Hematopoietic multipotent progenitor cell treated with erythropoietin and hydrocortisone succinate and interleukin-3 and kit ligand, for 17 days (in vitro differentiated cells): ENCODE data around the gene GRID1.

Source experiments
- DNase-seq: peaks from one replicate; pipeline ENCODE4 v3.0.0-alpha.2; 2015; ENCODE audit warnings: low spot score

Gene GRID1

DNA sequence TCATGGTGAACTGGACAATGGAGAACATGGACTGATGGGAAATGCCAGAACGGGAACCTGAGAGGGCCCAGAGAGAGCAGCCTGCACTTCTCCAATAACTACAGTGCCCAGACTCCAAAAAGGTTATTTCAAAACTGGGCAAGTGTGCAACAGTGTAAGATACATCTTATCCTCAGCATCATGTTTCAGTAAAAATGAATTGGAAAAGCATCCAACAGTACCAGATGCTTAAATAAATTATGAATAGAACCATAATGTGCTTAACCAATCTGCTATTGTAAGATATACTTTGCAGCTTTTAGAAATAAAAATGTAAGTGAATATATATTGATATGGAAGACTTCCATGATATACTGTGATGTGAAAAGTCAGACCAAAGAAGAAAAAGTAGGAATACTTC, 303.3 kb downstream of the GRID1 start:
- no peak for DNase-seq

DNA sequence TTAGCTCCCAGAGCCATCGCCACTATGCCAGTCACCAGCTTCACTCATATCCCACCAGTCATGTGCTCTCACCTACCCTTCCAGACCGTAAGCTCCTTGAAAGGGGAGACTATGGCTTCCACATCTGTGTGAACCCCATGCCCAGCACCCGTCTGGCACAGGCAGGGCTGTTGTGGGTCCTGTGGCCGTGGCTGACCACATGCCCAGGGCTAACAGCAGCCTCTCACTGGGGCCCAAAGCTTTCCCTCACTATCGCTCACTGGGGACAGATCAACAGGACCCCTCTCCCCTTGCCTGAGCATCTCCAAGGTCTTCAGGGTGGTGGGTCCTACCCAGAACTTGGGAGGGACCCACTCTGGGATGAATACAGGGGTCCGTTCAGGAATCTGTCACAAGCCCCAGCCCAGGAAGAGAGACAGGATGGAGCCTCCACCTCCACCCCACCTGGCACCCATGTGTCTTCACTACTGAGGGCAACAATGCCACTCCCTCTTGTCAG, 303.9 kb downstream of the GRID1 start:
- no peak for DNase-seq

DNA sequence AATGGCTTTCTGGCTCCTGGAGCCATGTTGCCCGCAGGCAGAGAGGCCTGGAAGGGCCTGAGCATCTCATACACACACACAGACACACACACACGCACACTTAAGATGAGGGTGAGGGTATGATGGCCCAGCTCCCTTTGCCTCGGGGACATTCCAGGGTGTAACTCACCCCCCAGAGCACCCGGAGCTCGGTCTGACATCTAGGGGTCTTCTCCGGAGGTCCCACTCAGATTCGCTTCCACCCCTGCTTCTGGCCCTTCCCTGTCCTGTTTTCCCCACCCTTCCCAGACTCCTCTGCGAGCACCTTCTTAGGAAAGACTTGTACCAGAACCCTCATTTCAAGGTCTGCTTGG, 304.4 kb downstream of the GRID1 start:
- DNase-seq: no peak

DNA sequence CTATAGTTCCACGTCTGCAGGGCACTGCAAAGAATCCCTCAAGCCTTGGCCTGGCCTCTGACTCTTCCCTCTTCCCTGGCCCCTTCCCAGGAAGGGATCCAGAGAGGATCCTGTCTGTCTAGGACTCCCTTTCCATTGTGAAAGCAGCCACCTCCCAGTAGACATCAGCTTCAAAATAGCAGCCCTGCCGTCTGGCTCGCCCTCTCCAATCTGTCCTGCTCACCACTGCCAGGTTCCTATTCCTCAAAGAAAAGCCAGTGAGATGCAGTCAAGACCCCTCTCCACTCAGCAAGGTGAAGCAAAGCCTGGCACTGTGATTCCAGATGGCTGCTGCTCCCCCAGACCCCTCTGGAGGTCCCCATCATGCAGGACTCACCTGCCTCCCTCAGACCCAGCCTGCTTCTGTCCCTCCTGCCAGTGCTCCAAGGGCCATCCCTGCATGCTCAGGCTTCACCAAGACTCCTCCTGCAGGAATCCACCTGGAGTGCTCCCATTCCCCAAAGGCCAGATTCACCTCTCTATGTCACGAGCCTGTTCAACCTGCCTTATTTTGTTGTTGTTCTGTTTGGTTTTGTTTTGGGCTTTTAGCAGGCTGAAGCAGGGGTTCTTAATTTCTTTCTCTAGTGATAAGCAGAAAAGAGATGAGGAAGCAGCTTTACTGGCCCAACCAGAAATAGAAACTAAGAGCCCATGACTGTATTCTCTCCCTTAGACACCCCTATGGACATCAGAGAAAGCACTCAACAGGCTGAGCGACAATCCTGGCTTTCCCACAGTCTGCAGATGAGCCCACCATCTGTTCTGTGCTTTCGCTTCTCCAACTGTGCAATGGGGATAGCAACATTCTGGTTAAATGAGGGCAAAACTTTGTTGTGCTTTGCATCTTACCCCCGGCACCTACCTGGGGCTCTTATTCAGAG, 305.1 kb downstream of the GRID1 start:
- DNase-seq: no peak

DNA sequence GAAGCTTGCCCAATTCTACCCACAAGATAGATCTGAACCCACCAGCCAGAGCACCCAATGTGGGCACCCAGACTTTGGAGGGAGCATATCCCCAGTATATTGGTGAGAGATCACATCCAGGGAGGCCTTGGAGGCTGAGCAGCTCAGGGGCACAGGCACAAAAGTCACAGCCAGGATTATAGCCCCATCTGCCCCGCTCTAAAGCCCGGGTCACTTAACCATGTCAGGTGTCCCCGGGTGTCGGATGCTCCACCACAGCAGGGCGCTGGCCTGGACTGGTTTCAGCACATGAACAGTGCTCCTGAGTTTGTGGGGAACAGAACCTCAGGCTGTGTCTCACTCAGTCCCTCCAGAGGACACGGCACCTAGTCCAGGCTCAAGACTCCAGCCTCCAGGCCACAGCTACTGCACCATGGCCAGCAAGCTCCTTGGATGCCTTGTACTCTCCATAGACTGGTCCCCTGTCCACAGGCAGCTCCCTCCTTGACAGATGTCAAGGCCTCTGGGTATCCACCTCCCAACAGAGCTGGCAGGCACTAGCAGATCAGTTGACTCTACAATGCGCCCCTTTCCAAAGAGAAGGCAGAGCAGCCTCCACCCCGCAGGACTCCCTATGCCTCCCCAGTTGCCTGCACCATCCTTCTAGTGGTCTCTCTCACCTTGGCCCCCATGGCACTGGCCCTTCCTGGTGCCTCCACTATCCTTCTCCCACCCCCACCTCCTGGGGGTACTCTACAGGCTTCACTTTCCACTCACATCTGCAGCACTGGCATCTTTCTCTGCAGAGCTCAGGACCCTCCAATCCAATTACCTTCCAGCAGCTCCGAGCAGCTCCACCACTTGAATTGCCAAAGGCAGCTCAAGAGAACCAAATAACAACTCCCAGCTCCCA, 306.0 kb downstream of the GRID1 start:
- DNase-seq: no peak

DNA sequence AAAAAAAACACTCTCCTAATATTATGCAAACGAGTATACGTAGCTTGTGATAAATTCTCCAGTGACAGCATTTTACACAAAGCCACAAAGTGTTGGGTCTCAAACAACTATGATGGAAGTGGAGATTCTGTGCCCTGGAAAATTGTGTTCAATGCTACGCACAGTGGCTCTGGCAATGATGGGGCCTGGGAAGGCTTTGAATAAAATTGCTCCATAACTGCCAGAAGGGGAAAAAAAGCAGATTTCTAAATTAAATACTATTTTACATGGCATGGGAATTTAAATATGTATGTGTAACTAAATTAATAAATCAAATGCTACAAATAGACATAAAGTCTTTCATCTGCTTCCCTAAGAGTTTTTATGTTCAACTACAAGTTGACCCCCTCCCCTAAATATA, 306.7 kb downstream of the GRID1 start:
- DNase-seq: no peak

DNA sequence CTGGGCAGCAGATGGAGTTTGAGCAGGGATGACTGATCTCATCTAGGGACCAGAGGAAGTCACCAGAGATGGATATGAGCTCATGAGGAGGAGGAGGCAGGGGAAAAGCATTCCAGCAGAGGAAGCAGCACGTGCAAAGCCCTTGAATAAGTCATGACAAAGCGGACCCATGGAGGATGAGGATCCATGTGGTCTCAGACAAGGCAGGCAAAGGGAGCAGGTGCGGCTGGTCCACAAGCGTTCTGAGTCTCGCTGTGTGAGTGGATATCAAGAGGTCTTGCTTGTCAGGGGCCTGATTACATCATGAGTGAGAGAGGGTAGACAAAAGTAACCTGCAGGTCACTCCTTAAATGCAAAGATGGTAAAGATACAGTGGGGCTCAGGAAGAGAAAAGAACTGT, 307.6 kb downstream of the GRID1 start:
- no peak for DNase-seq

DNA sequence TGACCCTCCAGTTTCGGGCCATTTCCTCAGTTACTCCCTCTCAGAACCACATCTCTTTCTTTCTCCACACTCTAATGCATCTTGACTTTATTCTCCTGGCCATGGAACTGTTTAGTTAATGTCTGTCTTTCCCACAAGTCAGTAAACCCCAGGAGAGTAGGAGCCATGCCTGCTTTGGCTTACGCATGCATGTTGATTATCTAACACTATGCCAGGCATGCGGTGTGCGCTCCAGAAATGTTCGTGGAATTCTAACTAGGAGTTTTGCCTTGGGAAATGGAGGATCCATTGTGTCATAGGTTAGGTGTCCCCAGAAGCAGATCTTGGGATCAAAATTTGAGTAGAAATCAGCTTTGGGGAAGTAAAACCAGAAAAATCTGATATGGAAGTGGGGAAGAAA, 308.9 kb downstream of the GRID1 start:
- DNase-seq: no peak

DNA sequence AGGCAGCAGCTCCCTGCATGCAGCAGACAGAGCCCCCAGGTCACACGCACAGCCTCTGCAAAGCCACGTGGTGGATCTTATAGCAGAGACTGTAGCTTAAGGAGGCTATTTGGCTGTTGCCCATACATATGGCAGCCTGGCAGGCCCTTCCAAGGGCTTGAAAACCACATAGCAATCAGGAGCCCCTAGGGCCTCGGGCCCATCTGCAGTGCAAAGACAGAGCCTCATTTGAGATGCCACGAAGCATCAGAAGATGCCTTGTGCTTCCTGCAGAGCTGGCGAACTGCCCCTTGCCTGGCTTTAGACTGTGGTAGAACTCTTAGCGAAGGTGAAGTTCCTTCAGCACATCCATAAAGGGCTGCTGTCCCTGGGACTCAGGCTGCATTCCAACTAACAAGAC, 309.9 kb downstream of the GRID1 start:
- DNase-seq: no peak

DNA sequence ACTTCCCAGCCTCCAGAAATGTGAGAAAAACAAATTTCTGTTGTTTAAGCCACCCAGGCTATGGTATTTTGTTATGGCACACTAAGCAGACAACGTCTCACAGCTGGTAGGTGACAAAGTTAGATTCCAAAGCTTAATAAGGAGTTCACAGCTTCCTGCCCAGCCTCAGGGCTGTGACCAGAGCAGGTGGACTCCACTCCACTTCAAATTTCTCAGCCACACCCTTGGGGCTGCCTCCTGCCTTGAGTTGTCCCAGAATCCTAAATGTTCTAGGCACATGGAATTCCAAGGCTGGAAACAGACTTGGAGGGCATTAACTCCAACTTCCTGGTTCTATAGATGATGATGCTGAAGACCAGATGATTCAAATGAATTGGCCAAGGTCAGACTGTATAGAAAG, 310.7 kb downstream of the GRID1 start:
- DNase-seq: no peak

DNA sequence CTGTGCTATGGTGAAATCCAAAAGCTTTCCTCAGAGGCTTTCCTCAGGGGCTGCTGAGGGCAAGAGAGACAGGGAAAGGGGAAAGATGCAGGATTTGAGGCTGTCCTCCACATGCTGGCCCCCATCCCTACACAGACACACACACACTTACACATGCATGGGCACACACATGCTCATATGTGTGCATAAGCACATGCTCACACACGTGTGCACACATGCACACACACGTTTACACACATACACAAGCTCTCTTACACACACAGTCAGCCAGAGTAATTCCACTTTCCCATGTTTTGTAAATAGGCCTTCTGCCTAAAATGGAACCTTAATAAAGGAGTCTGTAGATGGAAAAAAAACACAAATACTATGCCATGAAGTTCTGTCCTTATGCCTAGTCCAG, 312.9 kb downstream of the GRID1 start:
- DNase-seq: no peak

DNA sequence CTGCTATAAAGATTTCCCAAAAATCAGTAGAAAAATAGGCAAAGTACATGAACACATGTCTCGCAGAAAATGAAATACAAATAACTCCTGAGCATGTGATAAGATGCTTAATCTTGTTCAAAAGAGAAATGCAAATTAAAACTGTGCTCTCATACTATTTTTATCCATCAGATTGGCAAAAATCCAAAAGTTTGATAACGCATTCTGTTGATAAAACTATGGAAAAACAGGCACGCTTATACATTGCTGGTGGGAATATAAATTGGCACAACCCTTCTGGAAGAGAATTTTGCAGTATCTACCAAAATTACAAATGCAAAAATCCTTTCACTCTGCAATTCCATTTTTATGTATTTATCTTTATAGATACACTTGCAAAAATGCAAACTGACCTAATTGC, 315.0 kb downstream of the GRID1 start:
- DNase-seq: no peak

DNA sequence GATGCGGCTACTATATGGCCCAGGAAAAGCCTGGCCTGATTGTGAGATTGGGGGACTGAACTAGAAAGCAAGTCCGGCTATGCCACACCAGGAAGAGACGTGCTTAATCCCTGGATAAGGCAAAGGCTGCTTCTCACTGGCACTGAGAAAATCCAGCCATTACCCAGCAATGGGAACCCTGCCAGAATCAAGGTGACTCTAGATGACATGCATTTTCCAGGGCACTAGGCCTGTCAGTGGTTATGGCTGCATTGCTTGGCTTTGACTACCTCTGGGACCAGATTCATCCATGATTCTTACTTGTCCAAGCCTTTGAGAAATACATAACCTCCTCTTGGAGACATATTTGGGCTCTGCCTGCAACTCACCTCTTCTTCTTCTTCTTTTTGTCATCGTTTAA, 317.2 kb downstream of the GRID1 start:
- no peak for DNase-seq

DNA sequence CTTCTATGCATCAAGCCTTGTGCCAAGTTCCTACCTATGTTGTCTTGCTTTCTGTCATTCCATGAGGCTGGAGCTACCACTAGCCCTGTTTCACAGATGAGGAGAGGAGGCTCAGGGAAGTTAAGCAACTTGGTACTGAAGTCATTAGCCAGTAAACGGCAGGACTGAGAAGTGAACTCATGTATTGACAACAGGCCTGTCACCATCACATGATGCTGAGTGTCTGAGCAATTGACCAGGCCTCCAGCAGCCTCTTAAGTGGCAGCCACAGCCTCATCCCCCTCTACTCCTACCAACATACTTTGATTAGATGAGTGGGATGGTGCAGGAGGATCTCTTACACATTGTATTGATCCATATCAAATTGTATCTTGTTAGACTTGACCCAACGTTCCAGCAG, 317.6 kb downstream of the GRID1 start:
- DNase-seq: no peak

DNA sequence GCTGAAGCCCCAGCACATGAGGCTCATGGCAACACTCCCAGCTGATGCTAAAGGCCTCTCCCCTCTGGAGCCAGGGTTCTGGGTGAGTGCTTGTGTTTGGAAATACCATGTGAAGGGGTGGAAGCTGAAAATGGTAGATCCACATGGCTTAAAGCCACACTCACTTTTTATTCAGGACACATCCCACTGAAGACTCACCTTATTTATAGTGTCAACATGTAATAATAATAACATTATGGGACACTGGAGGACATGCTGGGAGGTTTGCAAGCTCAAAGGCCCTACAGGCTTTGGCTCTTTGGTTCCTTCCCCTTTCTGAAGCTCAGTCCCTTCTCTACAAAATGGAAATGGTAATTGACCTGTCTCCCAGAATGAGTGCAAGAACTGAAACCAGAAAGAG, 318.0 kb downstream of the GRID1 start:
- DNase-seq: no peak

DNA sequence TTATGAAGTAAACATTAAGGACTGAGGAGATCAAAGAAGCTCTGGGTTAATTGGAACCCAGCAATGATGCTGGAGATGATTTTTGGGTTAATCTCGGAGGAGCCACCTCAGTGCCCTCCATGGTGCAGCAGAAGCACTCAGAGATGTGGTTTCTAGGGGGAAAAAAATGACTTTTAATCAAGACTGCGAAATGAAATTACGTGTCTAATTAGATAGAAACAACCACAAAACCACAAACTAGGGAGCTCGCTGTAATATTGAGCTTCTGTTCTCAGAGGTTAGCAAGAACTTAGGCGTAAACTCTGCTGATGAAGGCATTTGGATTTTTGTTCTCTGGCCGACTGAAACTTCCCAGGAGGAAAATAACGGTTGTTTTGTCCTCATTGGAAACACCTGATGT, 319.0 kb downstream of the GRID1 start:
- no peak for DNase-seq

DNA sequence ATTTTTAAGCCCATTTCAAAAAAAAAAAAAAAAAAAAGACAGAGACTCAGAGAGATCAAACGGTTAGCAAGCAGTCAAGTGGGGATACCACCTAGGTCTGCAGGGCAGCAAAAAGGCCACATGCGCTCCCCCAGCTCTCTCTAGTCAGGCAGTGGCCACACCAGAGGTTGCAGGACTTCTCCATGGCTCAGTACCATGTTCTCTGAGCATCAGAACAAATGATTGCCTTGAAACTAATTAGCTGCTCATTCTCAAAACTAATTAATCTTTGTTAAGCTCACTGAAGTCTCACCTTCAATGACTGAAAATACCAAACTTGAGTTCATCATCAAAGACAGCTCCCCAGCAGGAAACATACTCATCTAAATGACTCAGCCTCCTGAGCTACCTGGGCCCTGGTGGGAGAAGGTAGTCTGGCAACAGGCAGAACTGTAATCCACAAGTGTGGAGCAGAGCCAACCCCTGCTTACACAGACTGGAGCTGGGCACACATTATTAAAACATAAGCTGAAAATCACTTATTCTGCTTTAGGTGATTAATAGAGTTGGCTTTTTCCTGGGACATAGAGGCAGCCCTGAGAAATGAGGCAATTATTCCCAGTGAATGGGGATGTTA, 319.6 kb downstream of the GRID1 start:
- DNase-seq: no peak

DNA sequence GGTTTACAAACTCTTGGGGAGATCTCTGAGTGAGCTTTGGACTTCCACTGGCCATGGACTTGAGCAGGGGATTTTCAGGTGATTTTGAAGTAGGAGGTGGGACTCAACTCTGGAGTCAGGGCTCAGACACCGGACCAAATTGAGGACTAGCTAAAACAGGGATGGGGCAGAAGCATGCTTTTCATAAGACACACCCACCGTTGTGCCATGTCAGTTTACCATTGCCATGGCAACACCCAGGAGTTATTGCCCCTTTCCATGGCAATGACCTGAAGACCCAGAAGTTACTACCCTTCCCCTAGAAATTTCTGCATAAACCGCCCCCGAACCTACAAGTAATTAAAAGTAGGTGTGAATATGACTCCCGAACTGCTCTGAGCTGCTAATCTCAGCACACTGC, 320.7 kb downstream of the GRID1 start:
- no peak for DNase-seq

DNA sequence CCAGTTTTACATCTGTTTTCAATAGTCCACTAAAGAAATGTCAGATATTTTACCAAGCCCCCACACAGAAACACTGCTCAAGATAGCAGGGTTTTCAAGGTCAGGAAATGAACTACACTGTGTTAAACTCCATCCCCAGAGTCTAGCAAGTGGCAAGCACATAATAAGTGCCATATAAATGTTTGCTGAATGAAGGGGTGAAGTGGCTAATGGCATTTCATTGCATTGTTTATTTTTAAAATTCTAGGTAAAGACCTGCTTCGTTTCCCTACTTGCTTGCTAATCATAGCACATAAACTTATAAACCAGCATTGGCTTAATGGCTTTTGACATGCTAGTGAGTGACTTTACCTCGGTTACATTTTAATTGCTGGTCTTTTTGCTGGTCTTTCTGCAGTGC, 322.6 kb downstream of the GRID1 start:
- no peak for DNase-seq

DNA sequence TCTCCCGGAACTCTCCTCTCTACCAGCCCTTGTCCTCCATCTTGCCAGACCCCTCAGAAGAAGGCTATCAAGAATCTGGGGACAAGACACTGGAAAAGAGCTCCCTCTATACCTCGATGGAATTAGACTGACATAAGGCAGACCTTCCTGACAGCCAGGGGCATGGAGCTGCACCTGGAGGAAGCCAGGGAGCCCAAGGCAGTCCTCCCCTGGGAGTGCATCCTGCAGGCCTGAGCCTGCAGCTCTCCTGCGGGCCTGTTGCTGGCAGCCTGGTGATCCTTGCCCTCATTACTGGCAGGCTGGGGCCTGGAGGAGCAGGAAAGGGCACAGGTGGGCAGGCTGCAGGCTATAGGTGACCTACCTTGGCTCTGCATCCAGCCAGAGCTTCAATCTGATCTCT, 323.4 kb downstream of the GRID1 start:
- DNase-seq: no peak

DNA sequence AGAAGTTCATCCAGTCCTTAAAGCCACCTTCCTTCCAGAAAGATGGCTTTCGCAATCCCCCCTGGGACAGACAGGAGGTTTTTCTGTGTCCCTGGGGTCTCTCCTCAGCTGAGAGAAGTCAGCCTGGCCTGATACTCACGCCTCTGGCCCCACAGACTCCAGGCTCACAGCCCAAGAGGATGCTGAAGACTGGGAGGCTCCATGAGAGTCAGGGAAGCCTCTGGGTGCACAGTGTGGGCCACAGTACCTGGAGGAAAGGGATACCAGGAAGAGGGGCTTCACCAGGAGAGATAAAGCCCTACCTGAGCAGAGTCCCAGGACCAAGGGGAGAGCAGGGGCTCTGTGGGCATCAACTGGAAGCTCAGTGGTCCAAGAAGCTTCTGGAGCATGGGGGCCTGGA, 324.4 kb downstream of the GRID1 start:
- DNase-seq: no peak

DNA sequence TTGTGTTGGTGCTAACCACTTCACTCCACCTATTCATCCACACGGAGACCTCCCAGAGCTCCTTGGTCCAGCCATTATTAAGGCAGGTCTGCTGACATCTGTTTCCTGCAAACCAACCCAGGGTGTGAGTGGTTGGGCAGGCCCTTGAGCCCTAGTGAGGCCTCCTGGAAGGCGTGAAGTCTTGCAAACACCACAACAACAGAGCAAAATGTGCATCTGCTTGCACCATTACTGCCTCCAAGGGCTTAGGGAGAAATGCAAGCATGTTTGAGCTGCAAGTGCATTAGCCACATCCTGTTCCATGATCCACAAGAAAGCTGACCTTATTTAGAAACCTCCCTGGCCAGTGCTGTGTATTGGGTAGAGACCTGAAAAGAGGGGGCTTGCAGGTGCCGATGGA, 325.5 kb downstream of the GRID1 start:
- DNase-seq: no peak

DNA sequence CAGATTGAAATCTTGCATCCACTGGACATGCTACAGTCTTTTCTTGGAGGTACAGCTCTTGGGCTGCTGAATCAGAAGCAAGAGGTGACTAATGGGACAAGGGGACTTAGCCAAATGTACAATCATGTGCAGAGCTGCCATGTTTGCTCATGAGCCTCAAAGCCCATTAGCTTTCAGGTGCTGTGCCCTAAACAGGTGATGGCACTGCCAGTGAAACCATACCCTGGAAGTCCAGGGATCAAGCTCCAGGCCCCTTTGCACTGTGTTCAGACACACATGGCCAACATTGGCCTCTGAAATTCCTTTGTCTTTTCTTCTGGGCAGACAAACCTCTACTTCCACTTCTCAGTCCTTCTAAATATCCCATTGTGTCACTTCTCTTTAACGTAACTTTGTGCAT, 328.2 kb downstream of the GRID1 start:
- no peak for DNase-seq
